Measurements from ENCODE around the gene PSG5. TPM values are rescaled to one million over a fixed set of nuclear protein-coding genes. Genes with fewer than 3 reads are reported as not detected.
"Not testable (repeated sequence)": the region's sequence is repeated elsewhere in the genome, so short reads cannot be mapped to it uniquely, and the experiment has no call there.

PSG5 gene
- total and polyA plus RNA-seq, 9 donors = not detected

DNA sequence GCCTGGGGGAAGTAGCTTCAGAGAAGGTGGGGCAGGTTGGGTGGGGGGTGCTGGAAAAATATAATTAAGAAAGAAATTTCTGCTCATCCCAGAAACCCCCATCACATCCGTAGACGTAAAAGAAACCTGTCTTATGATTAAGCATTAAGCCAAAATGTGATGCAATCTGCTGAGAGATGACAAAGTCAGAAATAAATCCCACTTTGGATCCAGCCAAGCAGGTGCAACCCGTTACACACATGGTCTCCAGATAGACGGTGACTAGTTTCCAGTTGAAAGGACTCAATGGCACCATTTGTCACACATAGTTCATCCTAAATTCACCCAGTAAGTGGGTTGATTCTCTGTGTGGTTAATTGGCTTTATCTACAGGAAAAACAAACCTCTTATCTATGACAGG lies 34.1 kb downstream of the PSG5 start:
- no peak for DNase-seq
- Histone ChIP-seq H3K36me3 (no peaks in the 10 kb centered on the region), H3K4me1 (ENCODE audit: insufficient read depth) (no peaks in the 10 kb centered on the region), H3K27me3 (no peaks in the 10 kb centered on the region), H3K4me3 (no peak overlapping the region), H3K27ac (no peak overlapping the region), H3K9me3 (no peaks in the 10 kb centered on the region)
- 40 to 76% (median 44%) methylated on average over 4 of the region's 4 CpGs for WGBS, 3 donors
- TF ChIP-seq POLR2A (IDR thresholded peaks at IDR 0.05) (no peak), EP300 (IDR thresholded peaks at IDR 0.05) (no peak)
- TF ChIP-seq, protein P1, sequence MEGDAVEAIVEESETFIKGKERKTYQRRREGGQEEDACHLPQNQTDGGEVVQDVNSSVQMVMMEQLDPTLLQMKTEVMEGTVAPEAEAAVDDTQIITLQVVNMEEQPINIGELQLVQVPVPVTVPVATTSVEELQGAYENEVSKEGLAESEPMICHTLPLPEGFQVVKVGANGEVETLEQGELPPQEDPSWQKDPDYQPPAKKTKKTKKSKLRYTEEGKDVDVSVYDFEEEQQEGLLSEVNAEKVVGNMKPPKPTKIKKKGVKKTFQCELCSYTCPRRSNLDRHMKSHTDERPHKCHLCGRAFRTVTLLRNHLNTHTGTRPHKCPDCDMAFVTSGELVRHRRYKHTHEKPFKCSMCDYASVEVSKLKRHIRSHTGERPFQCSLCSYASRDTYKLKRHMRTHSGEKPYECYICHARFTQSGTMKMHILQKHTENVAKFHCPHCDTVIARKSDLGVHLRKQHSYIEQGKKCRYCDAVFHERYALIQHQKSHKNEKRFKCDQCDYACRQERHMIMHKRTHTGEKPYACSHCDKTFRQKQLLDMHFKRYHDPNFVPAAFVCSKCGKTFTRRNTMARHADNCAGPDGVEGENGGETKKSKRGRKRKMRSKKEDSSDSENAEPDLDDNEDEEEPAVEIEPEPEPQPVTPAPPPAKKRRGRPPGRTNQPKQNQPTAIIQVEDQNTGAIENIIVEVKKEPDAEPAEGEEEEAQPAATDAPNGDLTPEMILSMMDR (IDR thresholded peaks at IDR 0.05) = no peak
- intact Hi-C loops (cut with DNase I) = no loop called here

DNA sequence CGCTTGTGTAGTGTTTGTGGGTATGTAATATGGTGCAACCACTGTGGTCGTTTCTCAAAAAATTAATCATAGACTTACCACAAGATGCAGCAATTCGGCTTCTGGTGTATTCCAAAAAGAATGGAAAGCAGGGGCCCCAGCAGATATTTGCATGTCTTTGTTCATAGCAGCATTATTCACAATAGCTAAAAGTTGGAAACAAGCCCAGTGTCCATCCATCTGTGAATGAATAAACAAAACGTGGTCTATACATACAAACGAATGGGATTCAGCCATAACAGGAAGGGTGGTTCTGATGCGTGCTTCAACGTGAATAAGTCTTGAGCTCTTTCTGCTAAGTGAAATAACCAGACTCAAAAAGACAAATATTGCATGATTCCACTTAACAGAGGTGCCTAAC lies 36.5 kb downstream of the PSG5 start:
- H3K27me3 ChIP-seq; H3K4me1 ChIP-seq (ENCODE audit: insufficient read depth); H3K4me3 ChIP-seq; H3K36me3 ChIP-seq; H3K9me3 ChIP-seq; H3K27ac ChIP-seq; intact Hi-C loops (cut with DNase I); DNase-seq: not testable (repeated sequence)
- WGBS, 3 donors = 73 to 84% (median 75%) methylated on average over 7 of the region's 7 CpGs

DNA sequence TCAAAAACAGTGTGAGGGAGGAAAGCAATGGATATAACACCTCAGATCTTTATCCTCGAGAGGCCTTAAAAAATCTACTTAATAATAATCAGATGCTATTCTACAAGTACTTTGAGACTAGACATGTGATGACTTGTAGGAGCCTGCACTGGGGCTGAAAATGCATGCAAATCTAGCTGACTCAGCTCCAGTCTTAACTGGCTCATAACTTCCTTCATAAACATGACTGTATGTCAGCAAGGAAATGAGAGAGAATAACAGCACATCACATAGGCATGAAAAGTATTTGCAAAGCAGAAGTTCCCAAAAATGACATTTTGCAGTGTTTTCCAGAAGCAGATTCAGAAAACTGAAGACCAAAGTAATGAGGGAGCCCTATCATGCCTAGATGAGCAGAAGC lies 38.1 kb downstream of the PSG5 start:
- intact Hi-C loops (cut with DNase I) = no loop called here

DNA sequence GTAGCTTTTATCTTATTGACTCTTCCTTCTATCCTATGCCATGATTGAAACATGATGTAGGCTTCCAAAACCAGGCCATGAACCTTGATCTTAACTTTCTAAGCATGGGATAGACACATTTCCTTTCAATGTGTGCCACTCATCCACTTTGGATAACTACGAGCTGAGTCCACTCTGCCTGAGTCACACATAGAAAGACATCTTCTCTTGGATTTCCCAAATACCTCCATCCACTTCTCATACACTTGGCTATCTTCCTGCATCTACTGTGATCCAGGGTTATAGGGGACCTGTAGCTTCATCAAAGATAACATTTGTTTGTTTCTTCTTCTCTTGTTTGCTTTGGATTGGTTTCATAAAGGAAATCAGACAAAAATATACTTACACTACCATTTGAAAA lies 44.6 kb downstream of the PSG5 start:
- intact Hi-C loops (cut with DNase I); H3K27me3 ChIP-seq; H3K27ac ChIP-seq; H3K4me3 ChIP-seq; H3K9me3 ChIP-seq; H3K36me3 ChIP-seq; DNase-seq; H3K4me1 ChIP-seq (ENCODE audit: insufficient read depth): not testable (repeated sequence)
- WGBS, 3 donors = 67 to 86% (median 82%) methylated on average over 1 of the region's 1 CpG

More for the DNA sequence above, 38.1 kb downstream of the PSG5 start:
- no peaks in the 10 kb centered on the region for H3K36me3 ChIP-seq
- no peak for DNase-seq
- WGBS, 3 donors = 45 to 66% (median 58%) methylated on average over 1 of the region's 1 CpG
- H3K4me1 ChIP-seq (ENCODE audit: insufficient read depth) = no peaks in the 10 kb centered on the region
- TF ChIP-seq POLR2A (IDR thresholded peaks at IDR 0.05) (no peak), EP300 (IDR thresholded peaks at IDR 0.05) (no peak)
- TF ChIP-seq, protein P1 (IDR thresholded peaks at IDR 0.05) = no peak
- no peak overlapping the region for H3K4me3 ChIP-seq
- no peak overlapping the region for H3K27ac ChIP-seq
- H3K27me3 ChIP-seq = no peaks in the 10 kb centered on the region
- H3K9me3 ChIP-seq = no peaks in the 10 kb centered on the region

DNA sequence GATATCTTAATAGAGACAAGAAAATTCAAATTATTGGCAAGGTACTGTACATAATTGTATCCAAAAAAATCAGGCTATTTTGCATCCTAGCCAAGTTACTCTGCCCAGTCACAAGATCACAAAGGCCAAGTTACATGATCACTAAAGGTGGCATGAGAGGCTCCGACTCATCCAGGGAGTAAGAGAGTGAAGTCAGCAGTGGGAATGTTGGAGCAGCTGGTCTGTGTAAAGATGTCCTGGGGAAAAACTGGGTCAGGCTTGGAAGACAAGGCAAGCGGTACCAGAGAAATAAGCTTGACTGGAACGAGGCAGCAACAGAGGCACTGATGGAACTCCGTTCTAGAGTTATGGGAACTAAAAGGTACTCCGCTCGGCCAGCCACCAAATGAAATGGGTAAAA lies 53.6 kb downstream of the PSG5 start:
- H3K27me3 ChIP-seq = no peaks in the 10 kb centered on the region
- TF ChIP-seq, protein P1 (IDR thresholded peaks at IDR 0.05) = no peak
- no peak for TF ChIP-seq EP300 (IDR thresholded peaks at IDR 0.05)
- DNase-seq = no peak
- H3K9me3 ChIP-seq = peaks cover 0 to 3% of the 10 kb centered on the region in 2 donors
- 58 to 70% (median 67%) methylated on average over 5 to 6 of the region's 6 CpGs for WGBS, 3 donors
- H3K4me3 ChIP-seq = no peak overlapping the region
- H3K4me1 ChIP-seq (ENCODE audit: insufficient read depth) = no peaks in the 10 kb centered on the region
- no peaks in the 10 kb centered on the region for H3K36me3 ChIP-seq
- no peak overlapping the region for H3K27ac ChIP-seq
- intact Hi-C loops (cut with DNase I) = no loop called here

DNA sequence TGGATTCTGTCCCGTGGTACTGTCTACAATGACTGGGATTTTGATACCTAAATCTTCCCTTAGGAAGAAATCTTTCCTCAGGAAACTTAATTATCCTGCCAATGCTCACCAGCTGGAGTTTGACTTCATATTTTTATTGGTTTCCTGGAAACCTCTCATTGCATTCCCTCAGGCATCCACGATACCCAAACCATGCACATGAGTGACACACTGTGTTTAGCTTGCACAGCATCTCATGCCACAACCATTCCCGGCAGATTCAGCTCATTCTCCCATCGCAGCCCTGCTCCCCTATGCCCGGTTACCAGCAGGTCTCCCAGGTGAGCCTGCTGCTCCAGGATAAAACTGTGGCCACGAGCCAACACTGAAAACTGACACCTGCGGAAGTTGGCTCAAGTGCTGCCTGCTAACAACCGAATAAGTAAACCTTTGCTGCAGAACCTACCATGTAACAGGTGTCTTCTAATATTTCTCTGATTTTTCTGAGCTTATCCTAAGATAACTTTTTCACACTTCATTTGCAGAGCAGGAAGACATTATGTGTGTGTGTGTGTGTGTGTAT lies 55.0 kb downstream of the PSG5 start:
- WGBS, 3 donors = 62 to 72% (median 71%) methylated on average over 8 of the region's 8 CpGs
- DNase-seq = not testable (repeated sequence)

DNA sequence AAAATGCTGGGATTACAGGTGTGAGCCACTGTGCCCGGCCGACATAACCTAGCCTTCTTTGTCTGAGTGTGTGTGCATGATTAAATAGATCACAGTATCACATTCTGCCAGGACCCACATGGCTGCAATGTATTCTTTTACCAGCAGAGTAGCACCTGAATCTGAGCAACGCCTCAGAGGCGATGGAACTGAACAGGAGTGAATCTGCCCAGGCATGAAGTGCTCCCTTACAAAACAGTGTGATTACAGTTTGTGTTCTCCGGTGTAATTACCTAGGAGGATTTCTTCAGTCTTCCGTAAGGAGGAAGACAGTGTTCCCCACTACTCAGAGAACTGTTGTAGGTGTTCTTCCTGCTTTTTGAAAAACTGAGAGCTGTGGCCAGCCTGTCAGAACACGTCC lies 57.1 kb downstream of the PSG5 start:
- 70 to 83% (median 80%) methylated on average over 7 of the region's 7 CpGs for WGBS, 3 donors
- H3K9me3 ChIP-seq; H3K4me1 ChIP-seq (ENCODE audit: insufficient read depth); DNase-seq; H3K27me3 ChIP-seq; H3K27ac ChIP-seq; intact Hi-C loops (cut with DNase I); H3K36me3 ChIP-seq; H3K4me3 ChIP-seq: not testable (repeated sequence)

More for the DNA sequence above, 55.0 kb downstream of the PSG5 start:
- intact Hi-C loops (cut with DNase I); H3K4me3 ChIP-seq; H3K9me3 ChIP-seq; H3K36me3 ChIP-seq; H3K4me1 ChIP-seq (ENCODE audit: insufficient read depth); H3K27ac ChIP-seq; H3K27me3 ChIP-seq: not testable (repeated sequence)

DNA sequence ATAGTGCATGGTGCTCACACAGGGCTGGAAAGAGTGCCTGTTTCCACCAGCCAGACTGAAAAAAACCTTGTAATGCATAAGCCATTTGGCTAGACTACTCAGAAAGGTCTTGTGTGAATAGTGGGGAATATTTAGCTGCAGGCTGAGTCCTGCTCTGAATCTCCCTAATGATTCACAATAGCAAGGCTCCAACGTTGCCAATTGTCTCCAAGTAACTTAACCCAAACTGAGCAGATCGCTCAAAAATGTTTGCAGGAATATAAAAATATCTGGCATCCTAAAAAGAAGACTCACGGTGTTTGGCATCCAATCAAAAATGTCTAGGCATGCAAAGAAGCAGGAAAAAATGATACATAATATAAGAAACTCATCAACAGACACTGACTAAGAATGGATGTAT lies 59.0 kb downstream of the PSG5 start:
- H3K36me3 ChIP-seq; H3K4me1 ChIP-seq (ENCODE audit: insufficient read depth); H3K9me3 ChIP-seq; DNase-seq; intact Hi-C loops (cut with DNase I); H3K4me3 ChIP-seq; H3K27me3 ChIP-seq; H3K27ac ChIP-seq: not testable (repeated sequence)
- 36 to 48% (median 46%) methylated on average over 3 of the region's 3 CpGs for WGBS, 3 donors

All from ovary (tissue), 9 donors.